SKM-1 treated with dmso at 0.1 percent for 144 hours (cell line): ENCODE measurements around the gene BACE1-AS.
A peak's percentile ranks its signal among the peaks of the same experiment; 100 is the strongest.
"Not testable (repeated sequence)": the region's sequence is repeated elsewhere in the genome, so short reads cannot be mapped to it uniquely, and the experiment has no call there.

Source experiments
- DNase-seq: peaks from one replicate; lab custom pipeline; 2025; ENCODE audit not compliant: unreplicated experiment; lab: John Stamatoyannopoulos, UW

BACE1-AS gene

GRCh38 chr11:117319214-117319840 is 28.2 kb downstream of the BACE1-AS start:
- DNase-seq, result no peak

- DNase-seq, result not testable (repeated sequence)
These were observed 36.1 kb downstream of the BACE1-AS start for GRCh38 chr11:117327255-117327566.

- peak; percentile 94 for DNase-seq
These were observed 36.6 kb downstream of the BACE1-AS start, which contains the start of gene CEP164 for GRCh38 chr11:117327567-117328374. Gene CEP164 (plus strand): TSS chr11:117327854. CDS start chr11:117338587, 10,733 bp downstream.

DNA sequence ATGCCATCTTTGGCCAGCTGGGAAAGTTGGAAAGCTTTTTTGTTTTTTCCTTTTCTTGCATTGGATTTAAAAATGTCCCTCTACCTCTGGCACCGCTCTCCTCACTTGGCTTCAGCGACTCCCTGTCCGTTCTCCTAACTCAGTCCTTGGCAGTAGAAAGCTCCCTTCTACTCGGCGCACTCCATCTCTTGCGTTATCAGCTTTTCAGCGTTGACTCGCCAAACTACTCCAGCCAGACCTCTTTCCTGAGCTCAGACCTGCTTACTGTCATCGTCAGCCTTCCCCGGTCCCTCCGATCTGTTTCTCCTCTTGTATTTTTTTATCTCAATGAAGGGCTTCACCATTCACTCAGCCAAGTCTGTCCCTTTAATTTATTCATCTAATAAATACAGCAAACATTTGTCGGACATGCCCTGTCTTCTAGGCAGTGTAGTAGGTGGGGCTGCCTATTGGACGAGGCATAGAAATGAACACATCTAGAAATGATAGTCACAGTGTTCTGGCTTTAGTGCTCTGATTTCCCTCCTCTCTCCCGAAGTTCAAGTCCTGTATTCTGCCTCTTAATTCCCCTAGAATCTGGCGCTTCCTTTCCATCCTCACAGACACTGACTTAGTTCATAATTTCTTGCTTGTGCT is 37.3 kb downstream of the BACE1-AS start:
- DNase-seq, result no peak

- no peak for DNase-seq
These were observed 41.7 kb downstream of the BACE1-AS start for GRCh38 chr11:117332843-117333242.

DNA sequence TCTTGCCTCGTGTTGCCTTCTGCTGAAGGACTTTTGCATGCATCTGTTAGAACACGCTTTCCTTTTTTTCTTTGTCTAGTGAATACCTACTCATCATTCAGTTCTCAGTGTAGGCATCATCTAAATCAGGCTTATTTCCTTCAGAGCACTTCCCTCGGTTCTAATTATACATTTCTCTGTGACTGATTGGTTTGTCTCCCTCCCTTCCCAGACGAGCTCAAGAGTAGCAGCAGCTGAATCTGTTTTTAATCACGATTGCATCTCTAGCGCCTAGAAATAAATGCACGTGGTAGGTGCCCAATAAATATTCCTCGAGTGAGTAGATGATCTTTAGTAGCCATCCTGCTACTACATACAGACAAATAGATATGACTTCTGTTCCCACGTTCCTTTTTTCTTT is 42.8 kb downstream of the BACE1-AS start:
- no peak for DNase-seq

DNA sequence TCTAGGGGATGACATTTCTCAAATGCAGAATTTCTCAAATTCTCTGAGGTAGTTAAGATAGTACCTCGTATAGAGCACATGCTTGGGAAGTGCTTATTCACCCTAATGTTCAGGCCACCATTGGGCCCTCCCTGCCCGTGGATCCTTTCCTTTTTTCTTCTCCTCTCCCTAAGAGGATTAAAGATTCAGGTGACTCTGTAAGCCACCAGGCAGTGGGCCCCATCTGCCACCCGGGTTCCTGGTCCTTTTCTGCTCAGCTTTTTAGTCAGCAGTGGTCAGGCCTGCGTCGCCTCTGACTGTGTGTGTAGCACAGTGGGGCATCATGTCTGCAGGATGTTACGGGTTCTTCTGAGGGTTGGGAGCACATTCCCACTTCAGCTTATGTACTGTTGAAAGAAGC is 43.8 kb downstream of the BACE1-AS start:
- no peak for DNase-seq

DNA sequence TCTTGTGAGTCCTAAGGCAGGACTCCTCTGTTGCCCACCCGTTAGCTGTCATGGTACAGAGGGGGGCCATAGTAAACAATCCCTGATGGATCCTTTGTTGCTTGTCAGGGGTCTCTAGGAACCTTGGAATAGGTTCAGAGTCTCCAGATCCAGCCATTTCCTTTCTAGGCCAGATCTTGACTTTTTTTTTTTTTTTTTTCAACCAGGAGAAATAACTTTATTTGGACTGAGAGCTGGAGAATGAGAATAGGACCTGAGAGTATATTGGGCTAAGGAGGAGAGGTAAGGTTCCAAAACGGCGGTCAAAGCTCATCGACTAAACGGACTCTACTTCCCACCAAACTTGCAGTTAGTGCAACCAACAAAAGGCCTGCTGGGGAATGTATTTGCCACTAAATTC is 44.3 kb downstream of the BACE1-AS start:
- DNase-seq, result no peak

- DNase-seq, result no peak
These were observed 45.9 kb downstream of the BACE1-AS start for GRCh38 chr11:117337076-117337475.
